DMS153 treated with DMSO at 0.1 percent for 48 hours (cell line): ENCODE results near the gene SH2D3C.

ENCODE experiments used
- DNase-seq: peaks from one replicate; lab custom pipeline; 2025; ENCODE audit not compliant: unreplicated experiment; lab: John Stamatoyannopoulos, UW

SH2D3C gene

GRCh38 chr9:127808347-127809001 lies 30.0 kb upstream of the SH2D3C start:
- DNase-seq = no peak

GRCh38 chr9:127806871-127807270 lies 28.4 kb upstream of the SH2D3C start:
- no peak for DNase-seq

- DNase-seq = no peak
Measured at GRCh38 chr9:127805620-127806019, 27.2 kb upstream of the SH2D3C start.

- no peak for DNase-seq
Measured at GRCh38 chr9:127803507-127804352, 25.3 kb upstream of the SH2D3C start.

- DNase-seq = peak; percentile 78
Measured at GRCh38 chr9:127802576-127803443, 24.3 kb upstream of the SH2D3C start, which contains the start of gene FPGS. Gene FPGS (plus strand): TSS chr9:127802882. CDS start chr9:127802925, 43 bp downstream.

GRCh38 chr9:127801955-127802575 lies 23.6 kb upstream of the SH2D3C start:
- no peak for DNase-seq

GRCh38 chr9:127796852-127797370 lies 18.4 kb upstream of the SH2D3C start:
- DNase-seq = no peak

- no peak for DNase-seq
Measured at GRCh38 chr9:127796225-127796813, 17.9 kb upstream of the SH2D3C start.

- DNase-seq = no peak
Measured at GRCh38 chr9:127794001-127794791, 15.7 kb upstream of the SH2D3C start.

GRCh38 chr9:127793093-127793708 lies 14.7 kb upstream of the SH2D3C start:
- no peak for DNase-seq

GRCh38 chr9:127792417-127793031 lies 14.1 kb upstream of the SH2D3C start:
- DNase-seq = no peak

GRCh38 chr9:127791085-127791484 lies 12.6 kb upstream of the SH2D3C start:
- no peak for DNase-seq

GRCh38 chr9:127790094-127790855 lies 11.8 kb upstream of the SH2D3C start:
- no peak for DNase-seq

GRCh38 chr9:127789179-127789578 lies 10.7 kb upstream of the SH2D3C start:
- DNase-seq = no peak

GRCh38 chr9:127788337-127789011 lies 10.0 kb upstream of the SH2D3C start:
- DNase-seq = no peak

- DNase-seq = no peak
Measured at GRCh38 chr9:127786773-127787104, 8.3 kb upstream of the SH2D3C start.

- DNase-seq = peak; percentile 43
Measured at GRCh38 chr9:127785933-127786772, 7.7 kb upstream of the SH2D3C start, which contains the start of gene CDK9. Gene CDK9 (plus strand): TSS chr9:127786034. CDS start chr9:127786149, 115 bp downstream.
